ENCODE data around the gene BTN3A1.
"Not testable (repeated sequence)": the region's sequence is repeated elsewhere in the genome, so short reads cannot be mapped to it uniquely, and the experiment has no call there.

Gene BTN3A1

GRCh38 chr6:26401987-26402658 lies at the start of gene BTN3A1:
TSS of gene BTN3A1 (plus strand) at chr6:26402275. CDS start at chr6:26405564, 3,289 bp downstream.
- DNase-seq, result peak; percentile 92

DNA sequence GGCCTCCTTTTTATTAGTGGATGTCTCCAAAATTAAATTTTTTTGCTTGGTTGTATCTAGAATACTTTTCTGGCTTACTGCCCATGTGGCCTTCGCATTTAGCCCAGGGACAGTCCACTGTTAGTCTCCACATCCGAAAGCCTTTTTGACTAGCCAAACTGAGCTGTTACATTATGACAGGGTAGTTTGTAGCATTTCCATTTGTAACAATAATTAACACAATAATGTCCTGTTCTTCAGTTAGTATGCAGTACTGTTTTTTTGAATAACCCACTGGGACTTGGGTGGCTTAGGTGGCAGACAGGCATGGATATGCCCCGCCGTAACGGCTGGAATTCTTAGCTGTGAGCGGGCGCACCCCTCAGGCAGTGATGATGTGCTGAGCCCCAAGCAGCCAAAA lies 49.8 kb upstream of the BTN3A1 start:
- no peak for DNase-seq

- no peak for DNase-seq
Observed at GRCh38 chr6:26354162-26354561, 47.9 kb upstream of the BTN3A1 start.

DNA sequence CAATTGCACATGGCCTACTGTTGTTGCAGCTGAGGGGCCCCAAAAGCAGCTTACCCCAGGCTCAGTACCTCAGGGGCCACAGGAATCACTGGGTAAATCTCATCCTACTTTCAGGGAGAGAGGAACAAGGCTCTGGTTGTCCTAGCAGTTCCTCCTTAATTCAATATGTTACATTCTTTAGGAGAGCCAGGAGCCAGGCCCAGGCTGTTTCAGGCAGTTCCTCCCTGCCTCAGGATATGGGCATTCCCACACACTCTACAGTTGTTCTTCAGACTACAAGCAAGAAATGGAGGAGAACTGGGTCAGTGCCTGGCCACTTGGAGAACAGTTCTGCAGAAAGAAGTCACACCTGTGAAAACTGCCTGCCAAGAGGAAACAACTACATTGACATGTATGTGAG lies 46.7 kb upstream of the BTN3A1 start:
- no peak for DNase-seq

- DNase-seq, result not testable (repeated sequence)
Observed at GRCh38 chr6:26357543-26357942, 44.5 kb upstream of the BTN3A1 start.

DNA sequence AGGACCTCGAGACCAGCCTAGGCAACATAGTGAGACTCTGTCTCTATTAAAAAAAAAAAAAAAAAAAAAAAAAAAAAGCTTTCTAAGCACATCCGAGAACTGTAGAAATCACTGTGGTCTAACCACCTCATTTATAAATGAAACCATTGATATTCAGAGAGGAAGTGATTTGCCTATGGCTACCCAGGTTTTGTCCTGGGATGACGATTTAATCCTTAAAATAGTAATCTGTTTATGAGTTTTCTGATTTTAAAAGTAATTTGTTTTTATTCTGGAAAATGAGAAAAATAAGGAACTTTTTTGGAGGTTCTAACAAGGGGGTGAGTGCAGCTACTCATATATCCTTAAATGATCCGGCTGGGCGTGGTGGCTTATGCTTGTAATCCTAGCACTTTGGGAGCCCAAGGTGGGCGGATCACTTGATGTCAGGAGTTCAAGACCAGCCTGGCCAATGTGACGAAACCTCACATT lies 43.5 kb upstream of the BTN3A1 start:
- no peak for DNase-seq

GRCh38 chr6:26359765-26360164 lies 42.3 kb upstream of the BTN3A1 start:
- DNase-seq, result no peak

DNA sequence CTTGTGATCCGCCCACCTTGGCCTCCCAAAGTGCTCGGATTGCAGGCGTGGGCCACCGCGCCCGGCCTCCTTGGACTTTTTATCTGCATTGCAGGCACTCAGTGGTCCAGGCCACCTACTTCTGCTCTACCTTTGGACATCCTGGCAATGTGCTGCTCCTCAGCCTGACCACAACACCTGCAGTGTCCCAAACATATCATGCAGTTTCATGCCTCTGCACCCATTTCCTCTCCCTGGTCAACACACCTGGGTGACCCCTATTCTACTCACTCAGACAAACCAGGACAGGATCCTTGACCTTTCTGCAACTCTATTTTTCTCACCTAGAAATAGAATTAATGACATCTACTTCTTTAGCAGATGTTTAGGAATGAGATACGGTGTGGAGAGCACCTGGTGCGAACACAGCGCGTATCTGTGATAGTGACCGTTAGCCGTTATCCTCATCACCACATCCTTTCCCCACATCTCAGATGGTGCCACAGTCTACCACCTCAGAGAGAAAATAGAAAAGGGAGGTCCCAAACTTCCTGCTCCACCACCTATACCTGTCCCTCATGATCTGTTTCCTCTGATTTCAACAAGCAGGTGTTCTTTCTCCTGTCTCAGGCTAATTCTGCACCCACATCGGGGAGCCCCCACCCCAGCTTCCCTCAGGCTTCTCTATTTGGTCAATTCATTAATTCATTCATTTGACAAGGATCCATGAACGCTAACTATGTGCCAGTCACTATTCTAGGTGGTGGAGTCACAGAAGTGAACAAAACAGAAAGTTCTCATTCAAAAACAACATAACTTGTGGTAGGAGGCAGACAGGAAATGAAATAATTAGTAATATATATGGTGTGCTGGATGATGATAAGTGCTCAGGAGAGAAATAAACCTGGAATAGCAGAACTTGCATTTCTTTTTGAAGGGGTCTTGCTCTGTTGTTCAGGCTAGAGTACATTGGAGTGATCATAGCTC lies 41.3 kb upstream of the BTN3A1 start:
- DNase-seq, result no peak

- DNase-seq, result no peak
Observed at GRCh38 chr6:26361544-26361943, 40.5 kb upstream of the BTN3A1 start.

- no peak for DNase-seq
Observed at GRCh38 chr6:26362093-26362835, 39.8 kb upstream of the BTN3A1 start.

- DNase-seq, result no peak
Observed at GRCh38 chr6:26362836-26363220, 39.2 kb upstream of the BTN3A1 start.

- DNase-seq, result peak; percentile 53
Observed at GRCh38 chr6:26363882-26364701, 38.0 kb upstream of the BTN3A1 start.

DNA sequence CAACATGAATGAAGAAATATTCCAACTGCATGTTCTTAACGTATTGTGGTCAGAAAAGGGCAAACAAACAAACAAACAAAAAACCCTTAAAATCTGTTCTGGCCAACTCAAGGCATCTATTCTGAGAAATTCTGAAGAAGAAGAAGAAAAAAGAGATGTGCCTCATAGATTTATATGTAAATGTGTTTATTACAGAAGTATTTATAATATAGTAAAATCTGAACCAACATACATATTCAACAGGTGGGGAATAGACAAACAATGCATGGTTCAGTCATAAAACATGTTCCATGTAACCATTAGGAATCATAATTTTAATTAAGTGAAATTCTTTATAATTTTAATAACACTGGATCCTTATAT lies 36.5 kb upstream of the BTN3A1 start:
- no peak for DNase-seq

DNA sequence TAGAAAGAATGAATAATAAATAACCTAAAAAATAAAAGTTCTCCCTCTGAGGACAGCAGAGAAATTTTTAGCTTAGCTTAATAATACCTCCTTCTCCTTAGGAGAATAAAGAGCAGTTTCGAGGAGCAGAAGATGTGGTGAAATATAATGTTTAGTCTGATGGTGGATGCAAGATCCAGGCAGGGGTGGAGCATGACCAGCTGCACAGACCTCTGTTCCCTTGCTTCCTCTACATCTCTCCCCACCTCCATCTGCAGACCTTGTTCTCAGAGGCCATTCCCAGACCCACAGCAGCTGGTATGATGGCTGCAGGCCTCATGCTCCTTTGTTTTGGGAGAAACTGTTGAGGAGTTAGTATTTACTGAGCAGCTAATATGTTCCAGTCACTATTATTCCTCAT lies 35.6 kb upstream of the BTN3A1 start:
- DNase-seq, result peak; percentile 53

GRCh38 chr6:26367114-26367513 lies 35.0 kb upstream of the BTN3A1 start:
- DNase-seq, result peak; percentile 19

GRCh38 chr6:26371813-26372212 lies 30.3 kb upstream of the BTN3A1 start:
- not testable (repeated sequence) for DNase-seq

DNA sequence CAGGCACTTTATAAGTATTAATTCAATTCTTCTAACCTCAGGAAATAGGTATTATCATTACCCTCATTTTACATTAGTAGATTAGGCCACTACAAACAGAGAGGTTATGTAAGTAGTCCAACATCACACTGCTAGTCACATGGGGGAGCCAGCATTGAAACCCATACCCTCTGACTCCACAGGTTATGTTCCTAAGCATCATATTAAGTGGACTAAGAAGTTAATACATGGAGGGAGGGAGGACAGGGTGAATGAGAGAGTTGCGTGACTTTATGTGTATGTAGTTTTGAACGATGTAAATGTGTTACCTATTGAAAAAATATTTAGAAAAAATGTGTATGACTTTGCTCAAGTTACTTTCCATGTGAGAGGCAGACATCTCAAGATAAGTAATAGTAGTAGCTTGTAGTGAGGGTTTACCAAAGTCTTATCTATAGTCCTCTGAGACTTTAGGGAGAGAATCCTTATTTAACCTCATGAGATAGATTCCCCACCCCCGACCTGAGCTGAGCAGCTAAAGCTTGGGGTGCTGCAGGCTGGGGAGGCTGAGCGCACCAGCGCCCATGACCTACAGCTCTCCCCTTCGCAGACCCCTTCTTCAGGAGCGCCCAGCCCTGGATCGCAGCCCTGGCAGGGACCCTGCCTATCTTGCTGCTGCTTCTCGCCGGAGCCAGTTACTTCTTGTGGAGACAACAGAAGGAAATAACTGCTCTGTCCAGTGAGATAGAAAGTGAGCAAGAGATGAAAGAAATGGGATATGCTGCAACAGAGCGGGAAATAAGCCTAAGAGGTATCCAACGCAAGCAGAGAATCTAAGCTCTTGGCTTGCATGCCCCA lies 29.5 kb upstream of the BTN3A1 start:
- peak; percentile 84 for DNase-seq

GRCh38 chr6:26375270-26375669 lies 26.8 kb upstream of the BTN3A1 start:
- DNase-seq, result no peak

DNA sequence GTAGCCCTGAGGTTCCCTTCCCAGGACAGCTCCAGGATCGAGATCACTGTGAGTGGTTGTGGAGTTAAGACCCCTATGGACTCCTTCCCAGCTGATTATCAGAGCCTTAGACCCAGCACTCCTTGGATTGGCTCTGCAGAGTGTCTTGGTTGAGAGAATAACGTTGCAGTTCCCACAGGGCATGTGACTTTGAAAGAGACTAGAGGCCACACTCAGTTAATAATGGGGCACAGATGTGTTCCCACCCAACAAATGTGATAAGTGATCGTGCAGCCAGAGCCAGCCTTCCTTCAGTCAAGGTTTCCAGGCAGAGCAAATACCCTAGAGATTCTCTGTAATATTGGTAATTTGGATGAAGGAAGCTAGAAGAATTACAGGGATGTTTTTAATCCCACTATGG lies 24.4 kb upstream of the BTN3A1 start:
- DNase-seq, result peak; percentile 61

DNA sequence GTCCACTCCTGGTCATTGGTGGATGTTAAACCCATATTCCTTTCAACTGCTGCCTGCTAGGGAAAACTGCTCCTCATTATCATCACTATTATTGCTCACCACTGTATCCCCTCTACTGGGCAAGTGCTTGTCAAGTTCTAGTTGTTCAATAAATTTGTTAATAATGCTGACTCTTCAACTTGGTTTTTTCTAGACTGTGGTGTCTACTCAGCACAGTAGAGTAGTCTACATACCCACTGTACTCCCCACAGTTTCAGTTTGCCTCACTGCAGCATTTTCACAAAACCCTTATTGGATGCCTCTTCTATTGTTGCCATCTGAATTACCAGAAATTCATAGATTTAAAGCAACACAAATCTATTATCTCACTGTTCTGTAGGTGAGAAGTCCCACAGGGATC lies 23.9 kb upstream of the BTN3A1 start:
- not testable (repeated sequence) for DNase-seq

DNA sequence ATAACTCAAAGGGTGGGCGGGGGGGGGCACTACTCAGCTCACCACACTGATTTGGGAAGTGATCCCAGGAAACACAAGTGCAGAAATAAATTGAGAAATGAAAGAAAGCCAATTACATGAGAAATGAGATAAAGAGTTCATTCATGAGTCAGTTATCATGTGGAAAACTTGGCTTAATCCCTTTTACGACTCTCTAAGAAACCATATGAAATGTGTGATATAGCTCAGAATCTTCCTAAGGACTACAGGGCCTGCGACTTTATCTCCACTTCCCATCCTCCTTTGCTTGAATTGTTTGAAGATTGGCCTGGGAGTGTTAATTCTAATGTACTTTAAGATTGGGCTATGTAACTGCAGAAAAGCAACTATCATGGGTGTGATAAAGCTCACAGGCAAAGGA lies 22.8 kb upstream of the BTN3A1 start:
- DNase-seq, result peak; percentile 60
